CD4-positive, alpha-beta T cell treated with Interleukin-10 for 1 hour (primary cell): ENCODE results near the gene CCDC3.
"Not testable (repeated sequence)": the region's sequence is repeated elsewhere in the genome, so short reads cannot be mapped to it uniquely, and the experiment has no call there.

Experiments
- DNase-seq: peaks from one replicate; pipeline ENCODE4 v3.0.0-alpha.2; 2020

Gene CCDC3

GRCh38 chr10:13001041-13001886 is at the start of gene CCDC3:
Gene CCDC3 (minus strand): TSS chr10:13001713. CDS start chr10:13001570, 143 bp downstream.
- no peak for DNase-seq

GRCh38 chr10:13051126-13051694 is 49.7 kb upstream of the CCDC3 start:
- no peak for DNase-seq

- DNase-seq, result no peak
These were observed 48.4 kb upstream of the CCDC3 start for GRCh38 chr10:13049774-13050420.

- DNase-seq, result no peak
These were observed 47.2 kb upstream of the CCDC3 start for GRCh38 chr10:13048762-13049161.

- no peak for DNase-seq
These were observed 46.2 kb upstream of the CCDC3 start for GRCh38 chr10:13047529-13048206.

GRCh38 chr10:13046851-13047528 is 45.5 kb upstream of the CCDC3 start:
- DNase-seq, result no peak

GRCh38 chr10:13043520-13043919 is 42.0 kb upstream of the CCDC3 start:
- DNase-seq, result no peak

GRCh38 chr10:13039761-13040160 is 38.2 kb upstream of the CCDC3 start:
- DNase-seq, result no peak

- DNase-seq, result no peak
These were observed 36.9 kb upstream of the CCDC3 start for GRCh38 chr10:13038391-13038790.

- no peak for DNase-seq
These were observed 36.3 kb upstream of the CCDC3 start for GRCh38 chr10:13037832-13038231.

GRCh38 chr10:13036841-13037240 is 35.3 kb upstream of the CCDC3 start:
- no peak for DNase-seq

GRCh38 chr10:13035731-13036130 is 34.2 kb upstream of the CCDC3 start:
- not testable (repeated sequence) for DNase-seq

GRCh38 chr10:13026873-13027272 is 25.4 kb upstream of the CCDC3 start:
- DNase-seq, result no peak

GRCh38 chr10:13023754-13024153 is 22.2 kb upstream of the CCDC3 start:
- DNase-seq, result no peak

- DNase-seq, result no peak
These were observed 17.8 kb upstream of the CCDC3 start for GRCh38 chr10:13019280-13019679.

- DNase-seq, result no peak
These were observed 16.7 kb upstream of the CCDC3 start for GRCh38 chr10:13018171-13018570.

- DNase-seq, result no peak
These were observed 15.4 kb upstream of the CCDC3 start for GRCh38 chr10:13016886-13017285.

GRCh38 chr10:13016426-13016825 is 14.9 kb upstream of the CCDC3 start:
- no peak for DNase-seq

- no peak for DNase-seq
These were observed 4.5 kb upstream of the CCDC3 start for GRCh38 chr10:13006037-13006436.

- DNase-seq, result no peak
These were observed 2.2 kb upstream of the CCDC3 start for GRCh38 chr10:13003759-13004158.

- no peak for DNase-seq
These were observed 1.5 kb upstream of the CCDC3 start for GRCh38 chr10:13003004-13003403.

GRCh38 chr10:13001887-13002212 is 337 bp upstream of the CCDC3 start:
- no peak for DNase-seq

GRCh38 chr10:13000431-13000830 is 1.1 kb downstream of the CCDC3 start:
- DNase-seq, result no peak
